ENCODE results near the gene MAP2K2.

Gene MAP2K2

GRCh38 chr19:4057931-4058692 is 65.8 kb downstream of the MAP2K2 start (continued):
- TF ChIP-seq ZNF621 (tag by site-specific recombination; IDR thresholded peaks at IDR 0.05), result no peak
- TF ChIP-seq ZNF600 (tag by site-specific recombination; IDR thresholded peaks at IDR 0.05), result no peak
- TF ChIP-seq SP7 (tag by site-specific recombination; IDR thresholded peaks at IDR 0.05), result peak; percentile 71

GRCh38 chr19:4055209-4055552 is 68.7 kb downstream of the MAP2K2 start:
- no peaks in the 10 kb centered on the region for H3K4me1 ChIP-seq (ENCODE audit: control insufficient read depth, insufficient read depth, low read length)
- H3K9me3 ChIP-seq (ENCODE audit: control insufficient read depth, insufficient read depth, low read depth, low read length), result no peaks in the 10 kb centered on the region
- POLR2A ChIA-PET, result no interaction called here
- H3K36me3 ChIP-seq (ENCODE audit: control insufficient read depth in 2 of 2, insufficient read depth in 1 of 2, low read length in 2 of 2), result peaks cover 17 to 51% of the 10 kb centered on the region in 2 experiments; a peak in 2 of 3 replicates
- CTCF ChIA-PET, result no interaction called here
- H3K4me3 ChIP-seq (ENCODE audit: low read depth, low read length), result no peak overlapping the region
- TF ChIP-seq ZNF202 (tag by site-specific recombination; IDR thresholded peaks at IDR 0.05; ENCODE audit: borderline replicate concordance), result no peak
- TF ChIP-seq PRDM10 (tag by site-specific recombination; IDR thresholded peaks at IDR 0.05), result no peak
- TF ChIP-seq, protein P1, sequence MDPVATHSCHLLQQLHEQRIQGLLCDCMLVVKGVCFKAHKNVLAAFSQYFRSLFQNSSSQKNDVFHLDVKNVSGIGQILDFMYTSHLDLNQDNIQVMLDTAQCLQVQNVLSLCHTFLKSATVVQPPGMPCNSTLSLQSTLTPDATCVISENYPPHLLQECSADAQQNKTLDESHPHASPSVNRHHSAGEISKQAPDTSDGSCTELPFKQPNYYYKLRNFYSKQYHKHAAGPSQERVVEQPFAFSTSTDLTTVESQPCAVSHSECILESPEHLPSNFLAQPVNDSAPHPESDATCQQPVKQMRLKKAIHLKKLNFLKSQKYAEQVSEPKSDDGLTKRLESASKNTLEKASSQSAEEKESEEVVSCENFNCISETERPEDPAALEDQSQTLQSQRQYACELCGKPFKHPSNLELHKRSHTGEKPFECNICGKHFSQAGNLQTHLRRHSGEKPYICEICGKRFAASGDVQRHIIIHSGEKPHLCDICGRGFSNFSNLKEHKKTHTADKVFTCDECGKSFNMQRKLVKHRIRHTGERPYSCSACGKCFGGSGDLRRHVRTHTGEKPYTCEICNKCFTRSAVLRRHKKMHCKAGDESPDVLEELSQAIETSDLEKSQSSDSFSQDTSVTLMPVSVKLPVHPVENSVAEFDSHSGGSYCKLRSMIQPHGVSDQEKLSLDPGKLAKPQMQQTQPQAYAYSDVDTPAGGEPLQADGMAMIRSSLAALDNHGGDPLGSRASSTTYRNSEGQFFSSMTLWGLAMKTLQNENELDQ (tag by site-specific recombination; IDR thresholded peaks at IDR 0.05; ENCODE audit: low read depth), result no peak
- TF ChIP-seq ZNF274 (IDR thresholded peaks at IDR 0.05; ENCODE audit: low read length), result no peak
- no peak for TF ChIP-seq ZNF274 (tag by site-specific recombination; IDR thresholded peaks at IDR 0.05; ENCODE audit: borderline replicate concordance)
- TF ChIP-seq ZNF146 (tag by site-specific recombination; IDR thresholded peaks at IDR 0.05), result no peak
- TF ChIP-seq ZBTB6 (tag by site-specific recombination; IDR thresholded peaks at IDR 0.05), result no peak
- TF ChIP-seq REPIN1 (tag by site-specific recombination; IDR thresholded peaks at IDR 0.05; ENCODE audit: low read depth), result no peak
- no peak for TF ChIP-seq HIC1 (tag by site-specific recombination; IDR thresholded peaks at IDR 0.05)
- no peak for TF ChIP-seq MZF1 (tag by site-specific recombination; IDR thresholded peaks at IDR 0.05; ENCODE audit: borderline replicate concordance)
- no peak for TF ChIP-seq ZBTB7A (tag by site-specific recombination; IDR thresholded peaks at IDR 0.05; ENCODE audit: low read depth)
- H3K27ac ChIP-seq (ENCODE audit: extremely low read depth, low read depth, low read length), result no peak overlapping the region

All from HEK293 (cell line).